ENCODE measurements around the gene RHBDL3.

GRCh38 chr17:32222621-32223020 lies 43.0 kb upstream of the RHBDL3 start:
- TF ChIP-seq EP300 (IDR thresholded peaks at IDR 0.05; ENCODE audit: borderline replicate concordance in 1 of 2, control insufficient read depth in 1 of 2, low read depth in 2 of 2, low read length in 2 of 2) (no peak), ZSCAN29 (IDR thresholded peaks at IDR 0.05) (no peak), EZH2 (IDR thresholded peaks at IDR 0.05; ENCODE audit: borderline replicate concordance, control insufficient read depth, low read depth, low read length) (no peak), ZNF274 (IDR thresholded peaks at IDR 0.05; ENCODE audit: insufficient read depth, insufficient read length) (no peak)
